OCI-LY7 (cell line): ENCODE results near the gene NAA50.

Experiments used
- CTCF ChIP-seq: fragments of 200-600 bp; sonication (generic); conservative IDR thresholded peaks from 2 replicates; pipeline ENCODE4 v1.5.1; 2014; ENCODE audit warnings: mild to moderate bottlenecking, antibody characterized with exemption, low read length, moderate library complexity, mixed read lengths
- EZH2phosphoT487 ChIP-seq: fragments of 200-600 bp; sonication (generic); IDR thresholded peaks from 2 replicates; pipeline ENCODE4 v1.6.1; 2018; ENCODE audit warnings: low read depth, borderline replicate concordance, mild to moderate bottlenecking, mixed run types, antibody characterized with exemption, low read length, moderate library complexity, mixed read lengths

DNA sequence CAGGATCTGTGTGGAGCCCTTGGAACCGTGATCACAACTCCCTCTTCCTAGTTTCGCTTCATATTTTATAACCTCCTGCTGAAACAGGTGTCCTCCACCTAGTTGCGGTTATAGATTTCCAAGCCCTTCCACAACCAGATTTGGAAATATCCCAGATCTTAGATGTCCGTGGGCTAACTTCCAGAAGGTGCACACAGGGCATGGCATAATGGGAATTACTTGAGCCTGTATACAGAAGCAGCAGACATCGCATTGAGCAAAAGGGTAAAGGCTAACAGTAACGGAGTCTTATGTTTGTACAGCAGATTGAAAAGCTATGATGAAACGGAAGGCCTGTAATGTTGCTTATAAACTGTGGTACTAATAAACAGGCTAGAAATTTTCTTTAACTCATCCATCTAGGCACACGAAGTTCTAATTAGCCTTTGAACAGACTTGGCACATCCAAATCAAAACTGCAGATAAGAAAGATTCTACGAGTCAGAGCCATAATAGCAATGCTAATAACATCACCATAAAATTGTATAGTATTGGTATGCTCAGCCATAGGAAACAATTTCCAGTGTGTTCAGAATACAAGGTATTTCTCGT, 48.5 kb downstream of the NAA50 start:
- TF ChIP-seq CTCF (no peak), EZH2phosphoT487 (no peak)
